Breast epithelium (tissue), 4 donors: ENCODE measurements around the gene ZDHHC17. TPM values are rescaled to one million over a fixed set of nuclear protein-coding genes. Genes with fewer than 3 reads are reported as not detected.

Source experiments
- DNase-seq, 2 donors: peaks; one replicate each; pipeline ENCODE4 v3.0.0-alpha.2; 2019; ENCODE audit warnings: low spot score in 2 of 2
- H3K27ac ChIP-seq, 2 donors: fragments of 200-600 bp; sonication (generic) in 1 of 2; one replicate each; pipeline ENCODE4 v1.5.1; 2016 to 2019; ENCODE audit warnings: mild to moderate bottlenecking in 1 of 2
- H3K27me3 ChIP-seq, 2 donors: fragments of 200-600 bp; sonication (generic) in 1 of 2; one replicate each; pipeline versions ENCODE4 v1.5.1 to v1.6.0; 2017 to 2019; ENCODE audit warnings: control low read depth in 1 of 2, mild to moderate bottlenecking in 1 of 2
- H3K36me3 ChIP-seq: fragments of 200-600 bp; one replicate; pipeline ENCODE4 v1.5.1; 2019
- H3K4me1 ChIP-seq, 2 donors: fragments of 200-600 bp; sonication (generic); one replicate each; pipeline ENCODE4 v1.5.1; 2016 to 2019; ENCODE audit warnings: control low read depth in 1 of 2
- H3K4me3 ChIP-seq, 3 donors: fragments of 200-600 bp; sonication (generic); 1 replicate in 2 of 3; 2 replicates in 1 of 3; pipeline ENCODE4 v1.5.1; 2016 to 2019; ENCODE audit warnings: mild to moderate bottlenecking in 3 of 3, moderate library complexity in 2 of 3
- H3K9me3 ChIP-seq, 2 donors: fragments of 200-600 bp; sonication (generic) in 1 of 2; one replicate each; pipeline ENCODE4 v1.5.1; 2016 to 2019; ENCODE audit warnings: control low read depth in 1 of 2
- POLR2AphosphoS5 ChIP-seq, 3 donors: sonication (generic); formaldehyde crosslinking; IDR thresholded peaks; one replicate each; pipeline ENCODE4 v1.6.1; 2017; ENCODE audit warnings: antibody characterized with exemption in 3 of 3
- intact Hi-C: fragments of 100-400 bp; cut with DNase I; formaldehyde crosslinking; loops from one replicate; pipeline ENCODE4 v1.15.1; 2023; ENCODE audit warnings: low total_unique reads
- total RNA-seq, 3 donors: library from RNA; depleted of rRNA; stranded (reverse); fragments of >200 nt; gene quantifications; one replicate each; pipeline ENCODE4 v1.1.0, GENCODE V29; 2016

Gene ZDHHC17
- total RNA-seq, 3 donors from 2014 or later: 51.8 to 86.1 (median 67.2) TPM

DNA sequence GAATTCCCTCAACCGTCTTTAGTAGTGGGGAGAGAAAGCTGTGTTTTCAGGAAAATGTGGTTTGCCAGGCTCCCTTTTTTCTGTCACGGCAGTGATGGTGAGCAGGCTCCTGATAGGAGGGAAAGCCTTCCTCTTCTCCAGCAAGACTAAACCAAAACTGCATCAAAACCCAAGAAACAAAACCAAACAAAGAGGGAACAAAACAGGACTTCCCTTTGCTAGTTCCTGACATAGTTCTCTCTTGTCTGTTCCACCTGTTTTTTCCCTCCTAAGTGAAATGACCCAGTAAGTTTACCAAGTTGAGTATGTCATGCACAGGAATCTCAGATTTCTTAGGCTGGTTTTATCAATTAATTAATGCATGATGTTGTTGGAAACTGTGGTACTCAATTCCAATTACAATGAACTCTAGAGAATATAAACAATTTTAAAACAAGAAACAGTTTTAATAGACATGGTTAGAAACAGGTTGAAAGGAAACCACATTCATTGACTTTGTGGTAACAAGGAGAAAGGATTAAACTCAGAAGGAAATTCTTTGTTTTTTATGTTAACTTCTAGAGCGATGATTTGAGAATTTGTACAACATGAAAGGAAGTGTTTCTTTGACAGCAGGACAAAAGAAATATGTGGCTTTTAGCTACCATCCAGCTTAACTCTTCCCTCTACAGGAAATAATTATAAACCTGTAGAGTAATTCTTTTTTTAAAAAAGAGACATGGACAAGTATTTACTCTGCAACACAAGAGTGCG lies 137.9 kb downstream of the ZDHHC17 start:
- Histone ChIP-seq H3K4me1 (no peaks in the 10 kb centered on the region), H3K27ac (no peak overlapping the region), H3K36me3 (no peaks in the 10 kb centered on the region), H3K9me3 (no peaks in the 10 kb centered on the region), H3K27me3 (no peaks in the 10 kb centered on the region), H3K4me3 (no peak overlapping the region)
- intact Hi-C loops: no loop called here
- DNase-seq: no peak
- no peak for TF ChIP-seq POLR2AphosphoS5 (IDR thresholded peaks at IDR 0.05)

Other genes with a start within 250 kb of the ZDHHC17 start
- 10 to 100 TPM; 77.6 to 89.1 (median 87.2) TPM for gene OSBPL8, start 204.3 kb upstream of the ZDHHC17 start, total RNA-seq
- gene CSRP2, start 114.9 kb downstream of the ZDHHC17 start, total RNA-seq: 10 to 100 TPM; 23.3 to 89.5 (median 38.3) TPM